ENCODE data around the gene SYNE2.

Gene SYNE2

GRCh38 chr14:64187331-64187730 lies 334.5 kb downstream of the SYNE2 start:
- H3K4me2 ChIP-seq (ENCODE audit: low read length) = no peak overlapping the region
- 0 out of 2 replicates have a peak, but pooled peaks cover 5% of the 10 kb centered on the region for H3F3A ChIP-seq (ENCODE audit: control insufficient read depth, insufficient read depth)
- H3K4me3 ChIP-seq (ENCODE audit: low read length) = no peak overlapping the region
- no peak overlapping the region for H3K27ac ChIP-seq (ENCODE audit: low read depth, low read length)
- no peaks in the 10 kb centered on the region for H3K4me1 ChIP-seq (ENCODE audit: control insufficient read depth, low read length)
- no peaks in the 10 kb centered on the region for H3K9me2 ChIP-seq (replicated peaks; ENCODE audit: control insufficient read depth, low read length)
- H3K79me2 ChIP-seq (ENCODE audit: control insufficient read depth, low read length) = no peaks in the 10 kb centered on the region; the same call in 1 of the 2 replicates
- H4K20me1 ChIP-seq (ENCODE audit: control insufficient read depth, insufficient read depth, low read depth, low read length) = no peaks in the 10 kb centered on the region
- TF ChIP-seq CTCF (IDR thresholded peaks at IDR 0.05; ENCODE audit: low read depth, low read length, poor library complexity, severe bottlenecking) = no peak
- no peak for TF ChIP-seq EZH2phosphoT487 (IDR thresholded peaks at IDR 0.05; ENCODE audit: borderline replicate concordance, low read length)
- peaks cover 77% of the 10 kb centered on the region for H3K36me3 ChIP-seq (ENCODE audit: control insufficient read depth, low read length)
- no peaks in the 10 kb centered on the region for H3K27me3 ChIP-seq (ENCODE audit: control insufficient read depth, low read length)
- no peaks in the 10 kb centered on the region for H3K9me3 ChIP-seq (ENCODE audit: control insufficient read depth, insufficient read depth, low read length)

- H3K9me2 ChIP-seq (replicated peaks; ENCODE audit: control insufficient read depth, low read length) = no peaks in the 10 kb centered on the region
- 0 out of 2 replicates have a peak, but pooled peaks cover 5% of the 10 kb centered on the region for H3F3A ChIP-seq (ENCODE audit: control insufficient read depth, insufficient read depth)
- peaks cover 13% of the 10 kb centered on the region for H3K79me2 ChIP-seq (ENCODE audit: control insufficient read depth, low read length)
- peaks cover 31% of the 10 kb centered on the region for H3K4me1 ChIP-seq (ENCODE audit: control insufficient read depth, low read length)
- H3K4me3 ChIP-seq (ENCODE audit: low read length) = no peak overlapping the region
- no peaks in the 10 kb centered on the region for H4K20me1 ChIP-seq (ENCODE audit: control insufficient read depth, insufficient read depth, low read depth, low read length)
- no peak for TF ChIP-seq CTCF (IDR thresholded peaks at IDR 0.05; ENCODE audit: low read depth, low read length, poor library complexity, severe bottlenecking)
- no peak for TF ChIP-seq EZH2phosphoT487 (IDR thresholded peaks at IDR 0.05; ENCODE audit: borderline replicate concordance, low read length)
- H3K4me2 ChIP-seq (ENCODE audit: low read length) = no peak overlapping the region
- H3K27ac ChIP-seq (ENCODE audit: low read depth, low read length) = no peak overlapping the region
- H3K27me3 ChIP-seq (ENCODE audit: control insufficient read depth, low read length) = no peaks in the 10 kb centered on the region
- peaks cover 98% of the 10 kb centered on the region for H3K36me3 ChIP-seq (ENCODE audit: control insufficient read depth, low read length)
- no peaks in the 10 kb centered on the region for H3K9me3 ChIP-seq (ENCODE audit: control insufficient read depth, insufficient read depth, low read length)
Measured at GRCh38 chr14:64190974-64191502, 338.2 kb downstream of the SYNE2 start.

- Histone ChIP-seq H3K9me2 (replicated peaks; ENCODE audit: control insufficient read depth, low read length) (no peaks in the 10 kb centered on the region), H3K4me1 (ENCODE audit: control insufficient read depth, low read length) (peaks cover 38% of the 10 kb centered on the region), H3K4me3 (ENCODE audit: low read length) (no peak overlapping the region), H3K4me2 (ENCODE audit: low read length) (no peak overlapping the region), H3F3A (ENCODE audit: control insufficient read depth, insufficient read depth) (peaks cover 5% of the 10 kb centered on the region; the same call in 1 of the 2 replicates), H4K20me1 (ENCODE audit: control insufficient read depth, insufficient read depth, low read depth, low read length) (no peaks in the 10 kb centered on the region), H3K27me3 (ENCODE audit: control insufficient read depth, low read length) (no peaks in the 10 kb centered on the region), H3K79me2 (ENCODE audit: control insufficient read depth, low read length) (peaks cover 18% of the 10 kb centered on the region), H3K9me3 (ENCODE audit: control insufficient read depth, insufficient read depth, low read length) (no peaks in the 10 kb centered on the region), H3K27ac (ENCODE audit: low read depth, low read length) (no peak overlapping the region), H3K36me3 (ENCODE audit: control insufficient read depth, low read length) (peaks cover 98% of the 10 kb centered on the region)
- TF ChIP-seq EZH2phosphoT487 (IDR thresholded peaks at IDR 0.05; ENCODE audit: borderline replicate concordance, low read length) = no peak
- TF ChIP-seq CTCF (IDR thresholded peaks at IDR 0.05; ENCODE audit: low read depth, low read length, poor library complexity, severe bottlenecking) = no peak
Measured at GRCh38 chr14:64191756-64192155, 339.0 kb downstream of the SYNE2 start.
